Ishikawa (cell line): Measurements from ENCODE around the gene UPP1.

Experiments used
- CEBPB ChIP-seq: IDR thresholded peaks from 2 replicates; pipeline ENCODE4 v1.6.1; 2012
- CREB1 ChIP-seq: IDR thresholded peaks from 2 replicates; pipeline ENCODE4 v1.6.1; 2012; ENCODE audit warnings: low read depth
- EP300 ChIP-seq: IDR thresholded peaks from 2 replicates; pipeline ENCODE4 v1.6.1; 2012; ENCODE audit warnings: borderline replicate concordance
- NFIC ChIP-seq: IDR thresholded peaks from 2 replicates; pipeline ENCODE4 v1.6.1; 2012
- RAD21 ChIP-seq: IDR thresholded peaks from 2 replicates; pipeline ENCODE4 v1.6.1; 2012; ENCODE audit warnings: low read depth
- TAF1 ChIP-seq: IDR thresholded peaks from 2 replicates; pipeline ENCODE4 v1.6.1; 2012; ENCODE audit warnings: low read depth, mild to moderate bottlenecking
- TEAD4 ChIP-seq: IDR thresholded peaks from 2 replicates; pipeline ENCODE4 v1.6.1; 2012
- USF1 ChIP-seq: IDR thresholded peaks from 2 replicates; pipeline ENCODE4 v1.6.1; 2012

DNA sequence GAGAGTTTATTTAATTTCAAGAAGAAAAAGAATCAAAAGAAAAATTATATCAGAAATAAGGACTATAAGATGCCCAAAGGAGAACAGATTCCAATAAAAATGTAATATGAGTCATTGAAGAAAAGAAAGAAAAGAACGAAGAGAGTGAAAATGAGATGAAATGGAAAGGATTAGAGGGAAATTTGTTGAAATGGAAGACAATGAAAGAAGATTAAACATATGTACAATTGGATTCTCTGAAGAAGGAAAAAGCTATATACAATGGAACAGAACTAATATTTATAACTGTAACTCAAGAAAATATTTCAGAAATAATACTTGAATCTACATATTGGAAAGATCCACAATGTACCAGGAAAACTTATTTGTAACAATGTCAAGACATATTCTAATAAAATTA is 25.1 kb upstream of the UPP1 start:
- TF ChIP-seq USF1 (no peak), RAD21 (no peak), CREB1 (no peak), TEAD4 (no peak), TAF1 (no peak), EP300 (no peak), NFIC (no peak), CEBPB (no peak)
